CD4-positive, alpha-beta T cell treated with Interleukin-15 for 1 hour (primary cell): Measurements from ENCODE around the gene AGAP1.

Source experiments
- DNase-seq: peaks from one replicate; pipeline ENCODE4 v3.0.0-alpha.2; 2020

The AGAP1 gene

GRCh38 chr2:235983016-235983415 lies 489.2 kb downstream of the AGAP1 start:
- no peak for DNase-seq

GRCh38 chr2:235984552-235984951 lies 490.7 kb downstream of the AGAP1 start:
- DNase-seq = no peak

- DNase-seq = no peak
Measured at GRCh38 chr2:235986361-235986760, 492.5 kb downstream of the AGAP1 start.

GRCh38 chr2:235988271-235989015 lies 494.6 kb downstream of the AGAP1 start:
- DNase-seq = no peak

- no peak for DNase-seq
Measured at GRCh38 chr2:235989591-235989990, 495.7 kb downstream of the AGAP1 start.

- no peak for DNase-seq
Measured at GRCh38 chr2:235990344-235990743, 496.5 kb downstream of the AGAP1 start.

GRCh38 chr2:235992024-235992423 lies 498.2 kb downstream of the AGAP1 start:
- DNase-seq = no peak

- no peak for DNase-seq
Measured at GRCh38 chr2:235996419-235996818, 502.6 kb downstream of the AGAP1 start.

- no peak for DNase-seq
Measured at GRCh38 chr2:235999011-235999410, 505.2 kb downstream of the AGAP1 start.

GRCh38 chr2:236001166-236001828 lies 507.5 kb downstream of the AGAP1 start:
- DNase-seq = no peak

- DNase-seq = no peak
Measured at GRCh38 chr2:236001854-236002253, 508.0 kb downstream of the AGAP1 start.

GRCh38 chr2:236008006-236008405 lies 514.2 kb downstream of the AGAP1 start:
- DNase-seq = no peak

GRCh38 chr2:236008857-236009256 lies 515.0 kb downstream of the AGAP1 start:
- DNase-seq = no peak

- no peak for DNase-seq
Measured at GRCh38 chr2:236010920-236011685, 517.3 kb downstream of the AGAP1 start.

- no peak for DNase-seq
Measured at GRCh38 chr2:236012155-236012554, 518.3 kb downstream of the AGAP1 start.

- no peak for DNase-seq
Measured at GRCh38 chr2:236014408-236015131, 520.7 kb downstream of the AGAP1 start.

- no peak for DNase-seq
Measured at GRCh38 chr2:236015171-236015570, 521.3 kb downstream of the AGAP1 start.

- no peak for DNase-seq
Measured at GRCh38 chr2:236016496-236016895, 522.7 kb downstream of the AGAP1 start.

- no peak for DNase-seq
Measured at GRCh38 chr2:236017446-236017845, 523.6 kb downstream of the AGAP1 start.

GRCh38 chr2:236019434-236019833 lies 525.6 kb downstream of the AGAP1 start:
- no peak for DNase-seq

GRCh38 chr2:236021499-236022057 lies 527.7 kb downstream of the AGAP1 start:
- DNase-seq = no peak

- no peak for DNase-seq
Measured at GRCh38 chr2:236022128-236022527, 528.3 kb downstream of the AGAP1 start.

- DNase-seq = no peak
Measured at GRCh38 chr2:236025892-236026291, 532.0 kb downstream of the AGAP1 start.
